Heart right ventricle (tissue), 16 donors: Measurements from ENCODE around the gene AKNA. TPM values are rescaled to one million over a fixed set of nuclear protein-coding genes. Genes with fewer than 3 reads are reported as not detected.

ENCODE experiments used
- ATAC-seq, 8 donors: fragments of 200-7000 bp; cut with Tn5 transposase; one replicate each; pipeline ENCODE4 v1.9.1; 2020; ENCODE audit warnings: mild to moderate bottlenecking in 8 of 8, moderate library complexity in 8 of 8, moderate number of reproducible peaks in 1 of 8
- DNase-seq, 2 donors: peaks; one replicate each; pipeline ENCODE4 v3.0.0-alpha.2; 2020
- H3K27ac ChIP-seq, 10 donors: fragments of 200-600 bp; sonication (generic) in 2 of 10; one replicate each; pipeline versions ENCODE4 v1.5.0 to v1.8.0; 2020 to 2022; ENCODE audit warnings: mild to moderate bottlenecking in 3 of 10
- H3K27me3 ChIP-seq, 7 donors: fragments of 200-600 bp; one replicate each; pipeline ENCODE4 v1.8.0; 2021 to 2022; ENCODE audit warnings: mild to moderate bottlenecking in 2 of 7
- H3K36me3 ChIP-seq, 9 donors: fragments of 200-600 bp; sonication (generic) in 1 of 9; one replicate each; pipeline versions ENCODE4 v1.5.0 to v1.8.0; 2020 to 2022; ENCODE audit warnings: mild to moderate bottlenecking in 2 of 9
- H3K4me1 ChIP-seq, 9 donors: fragments of 200-600 bp; sonication (generic) in 1 of 9; one replicate each; pipeline versions ENCODE4 v1.5.0 to v1.8.0; 2020 to 2022; ENCODE audit warnings: mild to moderate bottlenecking in 4 of 9
- H3K4me3 ChIP-seq, 10 donors: fragments of 200-600 bp; sonication (generic) in 2 of 10; one replicate each; pipeline versions ENCODE4 v1.5.0 to v1.8.0; 2020 to 2022; ENCODE audit warnings: mild to moderate bottlenecking in 7 of 10, moderate library complexity in 2 of 10
- H3K9me3 ChIP-seq, 11 donors: fragments of 200-600 bp in 10 of 11; sonication (generic) in 2 of 11; one replicate each; pipeline versions ENCODE4 v1.5.0 to v1.8.0; 2013 to 2022; ENCODE audit warnings: mild to moderate bottlenecking in 2 of 11, control low read depth in 1 of 11, moderate library complexity in 1 of 11
- WGBS, 2 donors: extraction: QIAGEN DNeasy Blood & Tissue Kit; methylation state at CpG; one replicate each; pipeline ENCODE4 v1.1.7; 2013; ENCODE audit warnings: inconsistent platforms in 1 of 2; 5-methylcytosine and 5-hydroxymethylcytosine counted together
- intact Hi-C, 10 donors: fragments of 100-400 bp; cut with DNase I; formaldehyde crosslinking; loops; one replicate each; pipeline versions ENCODE4 v1.11.1 to v1.14.2; 2022
- polyA plus RNA-seq, 2 donors: library from polyadenylated mRNA; stranded (reverse); fragments of 200-250 nt; gene quantifications; one replicate each; pipeline ENCODE4 v1.2.3, GENCODE V29; 2013
- total RNA-seq, 10 donors: library from RNA; stranded (reverse); fragmentation: NEBNext Ultra II Directional in 3 of 10; extraction: Animal tissue kit (Norgen Biotek cat#: 25700) in 3 of 10; gene quantifications; one replicate each; pipeline versions ENCODE4 v1.2.1 to v1.2.4, GENCODE V29; 2021 to 2023
- TF ChIP-seq, protein P1 (sequence below), 9 donors: fragments of 200-600 bp; sonication (generic) in 2 of 9; IDR thresholded peaks; one replicate each; pipeline versions ENCODE4 v1.5.0 to v1.8.0; 2021 to 2022; ENCODE audit warnings: antibody characterized with exemption in 9 of 9, mild to moderate bottlenecking in 5 of 9, moderate library complexity in 1 of 9
- donor health status: Arrhythmogenic right ventricular cardiomyopathy.
- donor health status: ischemic (EF 13 %, LVEDD 7.1; RV severe dilation, severe dysfunction).
- donor health status: healthy with polysubstance abuse.
- donor health status: DM: no; HTN: yes; CAD: no.
- donor health status: DM: no; HTN: no; CAD: no.
- donor health status: ischemic (EF 25% LVEDD 6.9; RV normal size, moderate dysfunction).
- donor health status: ischemic (EF 25% LVEDD 5.7; RV mildly dilated, moderate dysfunction).
- donor health status: healthy.
- donor health status: DM: yes; HTN: yes; CAD: no.
- donor health status: Ischemic cardiomyopathy.
- donor health status: ischemic (EF 35%, LVEDD 5.7; RV mildly dilated, moderate dysfunction).
- donor health status: nonischemic (EF 11% LVEDD 7.7; RV severe dilation, severe dysfunction).
- donor health status: DM: yes; HTN: yes; CAD: no.
- donor health status: PGD.
- donor health status: ischemic (EF 29% LVEDD 5.4; RV normal size, mild dysfunction).
- donor health status: nonischemic (EF 23%, LVEDD 6.1; RV moderate dilation, normal function).

AKNA gene
- total and polyA plus RNA-seq, 12 donors: 2.7 to 20.5 (median 4.6) TPM

DNA sequence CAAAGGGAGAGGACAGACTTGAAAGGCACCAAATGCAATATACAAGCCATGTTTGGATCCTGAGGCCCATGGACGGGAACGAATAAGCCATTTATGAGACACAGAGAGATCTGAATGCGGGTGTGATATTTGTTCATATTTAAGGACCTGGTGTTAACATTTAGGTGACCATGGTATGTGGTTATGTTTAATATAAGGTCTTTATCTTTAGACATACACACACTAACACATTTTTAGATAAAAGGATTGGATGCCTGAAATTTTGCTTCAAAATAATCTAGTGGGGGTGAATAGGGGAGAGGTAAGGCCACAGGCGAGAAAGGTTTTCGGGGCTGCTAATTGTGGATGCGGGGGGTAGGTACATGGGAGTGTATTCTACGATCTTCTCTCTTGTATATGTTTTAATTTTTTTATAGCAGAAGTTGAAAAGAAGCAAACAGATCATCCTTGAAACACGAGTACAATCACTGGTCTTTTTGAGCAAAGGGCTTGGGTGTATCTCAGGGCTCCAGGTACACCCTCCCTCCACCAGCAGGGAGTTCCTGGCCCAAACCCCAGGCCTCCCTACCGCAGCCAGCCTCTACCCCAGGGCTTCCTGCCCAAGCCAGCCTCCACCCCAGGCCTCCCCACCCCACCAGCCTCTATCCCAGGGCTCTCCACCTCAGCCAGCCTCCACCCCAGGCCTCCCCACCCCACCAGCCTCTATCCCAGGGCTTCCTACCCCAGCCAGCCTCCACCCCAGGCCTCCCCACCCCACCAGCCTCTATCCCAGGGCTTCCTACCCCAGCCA lies 12.2 kb downstream of the AKNA start:
- Histone ChIP-seq H3K27ac (peak overlapping the region in 1 of 10 donors; percentile 89), H3K4me1 (peaks cover 0 to 87% (median 18%) of the 10 kb centered on the region in 9 donors), H3K9me3 (no peaks in the 10 kb centered on the region), H3K27me3 (no peaks in the 10 kb centered on the region), H3K36me3 (peaks cover 0 to 79% (median 4%) of the 10 kb centered on the region in 9 donors), H3K4me3 (no peak overlapping the region)
- intact Hi-C loops: loop anchor here in 1 of 10 donors (5.0 kb wide), 1 partner anchor 33 kb away; no protein-coding TSS in a partner anchor
- ATAC-seq (no peak), DNase-seq (no peak)
- 92% methylated on average over 9 of the region's 9 CpGs for WGBS, 2 donors
- TF ChIP-seq, protein P1, sequence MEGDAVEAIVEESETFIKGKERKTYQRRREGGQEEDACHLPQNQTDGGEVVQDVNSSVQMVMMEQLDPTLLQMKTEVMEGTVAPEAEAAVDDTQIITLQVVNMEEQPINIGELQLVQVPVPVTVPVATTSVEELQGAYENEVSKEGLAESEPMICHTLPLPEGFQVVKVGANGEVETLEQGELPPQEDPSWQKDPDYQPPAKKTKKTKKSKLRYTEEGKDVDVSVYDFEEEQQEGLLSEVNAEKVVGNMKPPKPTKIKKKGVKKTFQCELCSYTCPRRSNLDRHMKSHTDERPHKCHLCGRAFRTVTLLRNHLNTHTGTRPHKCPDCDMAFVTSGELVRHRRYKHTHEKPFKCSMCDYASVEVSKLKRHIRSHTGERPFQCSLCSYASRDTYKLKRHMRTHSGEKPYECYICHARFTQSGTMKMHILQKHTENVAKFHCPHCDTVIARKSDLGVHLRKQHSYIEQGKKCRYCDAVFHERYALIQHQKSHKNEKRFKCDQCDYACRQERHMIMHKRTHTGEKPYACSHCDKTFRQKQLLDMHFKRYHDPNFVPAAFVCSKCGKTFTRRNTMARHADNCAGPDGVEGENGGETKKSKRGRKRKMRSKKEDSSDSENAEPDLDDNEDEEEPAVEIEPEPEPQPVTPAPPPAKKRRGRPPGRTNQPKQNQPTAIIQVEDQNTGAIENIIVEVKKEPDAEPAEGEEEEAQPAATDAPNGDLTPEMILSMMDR (IDR thresholded peaks at IDR 0.05): no peak

DNA sequence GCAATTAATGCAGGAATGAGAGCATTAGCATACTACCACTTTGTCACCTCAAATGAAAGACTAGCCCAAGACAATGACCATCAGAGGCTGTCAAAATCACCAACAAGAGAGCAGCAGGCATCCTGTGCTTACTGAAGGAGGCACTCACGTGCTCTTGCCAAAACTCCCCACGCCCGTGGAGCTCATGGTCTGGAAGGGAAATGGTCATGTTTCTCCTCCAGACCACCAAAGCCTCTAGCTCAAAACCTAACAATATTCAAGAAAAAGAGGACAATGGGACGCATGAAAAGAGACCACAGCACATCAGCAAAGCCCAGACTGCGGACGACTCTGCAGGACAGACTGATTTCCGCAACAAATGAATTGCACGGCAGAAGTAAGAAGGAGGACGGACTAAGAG lies 12.8 kb downstream of the AKNA start:
- TF ChIP-seq, protein P1 (IDR thresholded peaks at IDR 0.05): no peak
- Histone ChIP-seq H3K27ac (peak overlapping the region in 1 of 10 donors; percentile 89), H3K27me3 (no peaks in the 10 kb centered on the region), H3K36me3 (peaks cover 0 to 79% (median 3%) of the 10 kb centered on the region in 9 donors), H3K4me3 (no peak overlapping the region), H3K4me1 (peaks cover 0 to 87% (median 18%) of the 10 kb centered on the region in 9 donors), H3K9me3 (no peaks in the 10 kb centered on the region)
- DNase-seq (no peak), ATAC-seq (no peak)
- intact Hi-C loops: loop anchor here in 1 of 10 donors (5.0 kb wide), 1 partner anchor 33 kb away; no protein-coding TSS in a partner anchor
- 85 to 89% methylated on average over 9 of the region's 9 CpGs for WGBS, 2 donors

DNA sequence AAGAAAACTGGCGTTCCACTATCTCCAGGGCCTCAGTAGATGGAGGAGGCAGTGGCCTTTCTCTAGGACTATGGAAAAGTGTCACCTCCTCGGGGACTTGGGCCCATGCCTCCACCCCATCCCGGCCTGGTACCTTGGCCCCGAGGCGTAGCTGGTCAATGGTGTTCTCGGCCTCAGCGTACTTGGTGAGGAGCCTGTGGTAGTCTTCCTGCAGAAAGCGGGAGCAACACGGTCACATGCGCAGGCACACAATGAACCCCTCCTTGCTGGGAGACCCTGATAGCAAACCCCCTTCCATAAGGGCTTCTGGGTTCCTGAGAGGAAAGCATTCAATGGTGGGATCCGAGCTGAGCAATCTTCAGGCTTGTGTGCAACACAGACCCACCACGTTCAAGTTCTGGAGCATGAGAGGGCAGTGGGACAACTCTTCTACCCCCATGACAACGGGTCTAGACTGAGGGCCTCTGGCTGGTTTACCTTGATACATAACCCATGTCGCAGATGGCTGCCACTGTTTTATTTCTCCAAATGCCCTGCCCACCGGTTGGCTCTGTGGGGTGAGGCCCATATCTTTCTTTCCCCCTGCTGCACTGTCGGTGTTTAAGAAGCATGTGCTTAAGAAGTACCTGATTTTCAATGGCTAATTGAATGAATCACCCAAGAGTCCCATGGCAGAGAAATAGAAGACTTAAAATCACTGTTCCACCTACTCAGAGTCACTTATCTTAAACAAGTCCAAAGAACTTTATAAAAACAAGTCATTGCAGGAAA lies 13.6 kb downstream of the AKNA start:
- no peaks in the 10 kb centered on the region for H3K27me3 ChIP-seq
- ATAC-seq (no peak), DNase-seq (no peak)
- peak overlapping the region in 2 of 10 donors; percentile 64 to 89 for H3K27ac ChIP-seq
- 92 to 93% methylated on average over 16 of the region's 16 CpGs for WGBS, 2 donors
- H3K4me3 ChIP-seq: no peak overlapping the region
- H3K9me3 ChIP-seq: no peaks in the 10 kb centered on the region
- TF ChIP-seq, protein P1 (IDR thresholded peaks at IDR 0.05): no peak
- peaks cover 0 to 87% (median 18%) of the 10 kb centered on the region in 9 donors for H3K4me1 ChIP-seq
- peaks cover 0 to 76% (median 2%) of the 10 kb centered on the region in 9 donors for H3K36me3 ChIP-seq
- intact Hi-C loops: no loop called here

DNA sequence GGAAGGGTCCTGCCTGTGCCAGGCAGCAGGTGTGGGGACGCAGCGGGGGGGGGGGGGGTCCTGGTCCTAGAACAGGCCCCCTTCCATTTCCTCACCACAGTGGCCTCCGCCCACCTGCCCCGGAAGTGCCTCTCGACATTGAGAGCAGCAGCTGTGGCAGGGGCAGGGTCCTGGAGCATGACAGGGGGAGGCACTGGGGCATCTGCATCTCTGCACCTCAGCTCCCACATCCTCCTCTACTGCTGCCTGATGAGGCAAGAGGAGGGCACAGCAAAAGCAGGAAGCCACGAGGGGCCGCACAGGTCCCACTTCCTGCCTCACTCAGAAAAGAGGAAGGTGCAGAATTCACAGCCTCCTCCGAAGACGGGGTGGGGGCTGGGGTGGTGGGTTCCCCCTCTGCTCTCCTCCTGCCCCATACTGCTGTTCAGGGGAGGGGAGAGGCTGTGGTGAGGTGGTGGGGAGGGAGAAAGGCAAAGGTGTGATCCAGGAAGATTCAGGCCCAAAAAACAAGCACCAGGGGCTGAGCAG lies 14.8 kb downstream of the AKNA start:
- H3K36me3 ChIP-seq: peaks cover 0 to 76% (median 5%) of the 10 kb centered on the region in 9 donors
- intact Hi-C loops: no loop called here
- peak overlapping the region in 6 of 10 donors; percentile 1 to 89 (median 44) for H3K27ac ChIP-seq
- H3K4me3 ChIP-seq: peak overlapping the region in 1 of 10 donors; percentile 24
- no peaks in the 10 kb centered on the region for H3K9me3 ChIP-seq
- TF ChIP-seq, protein P1 (IDR thresholded peaks at IDR 0.05): no peak
- no peaks in the 10 kb centered on the region for H3K27me3 ChIP-seq
- 44 to 58% methylated on average over 9 of the region's 9 CpGs for WGBS, 2 donors
- peaks cover 0 to 92% (median 18%) of the 10 kb centered on the region in 9 donors for H3K4me1 ChIP-seq
- peak; percentile 51 to 57 for DNase-seq
- peak; percentile 55 to 78 (median 67) for ATAC-seq
